Cardiac septum (tissue), 1 donor: ENCODE measurements around the gene HCN3. TPM values are rescaled to one million over a fixed set of nuclear protein-coding genes. Genes with fewer than 3 reads are reported as not detected.

ENCODE experiments used
- DNase-seq: peaks from one replicate; pipeline ENCODE4 v3.0.0-alpha.2; 2020; ENCODE audit warnings: low spot score
- intact Hi-C: fragments of 100-400 bp; cut with DNase I; formaldehyde crosslinking; loops from one replicate; pipeline ENCODE4 v1.14.0; 2022
- total RNA-seq: library from RNA; stranded (reverse); fragmentation: NEBNext Ultra II Directional; extraction: Animal tissue kit (Norgen Biotek cat#: 25700); gene quantifications from one replicate; pipeline ENCODE4 v1.2.1, GENCODE V29; 2021
- donor health status: DM: no; HTN: no; CAD: no.

Gene HCN3
- total RNA-seq, 1 donor from 2014 or later: 2.2 TPM

DNA sequence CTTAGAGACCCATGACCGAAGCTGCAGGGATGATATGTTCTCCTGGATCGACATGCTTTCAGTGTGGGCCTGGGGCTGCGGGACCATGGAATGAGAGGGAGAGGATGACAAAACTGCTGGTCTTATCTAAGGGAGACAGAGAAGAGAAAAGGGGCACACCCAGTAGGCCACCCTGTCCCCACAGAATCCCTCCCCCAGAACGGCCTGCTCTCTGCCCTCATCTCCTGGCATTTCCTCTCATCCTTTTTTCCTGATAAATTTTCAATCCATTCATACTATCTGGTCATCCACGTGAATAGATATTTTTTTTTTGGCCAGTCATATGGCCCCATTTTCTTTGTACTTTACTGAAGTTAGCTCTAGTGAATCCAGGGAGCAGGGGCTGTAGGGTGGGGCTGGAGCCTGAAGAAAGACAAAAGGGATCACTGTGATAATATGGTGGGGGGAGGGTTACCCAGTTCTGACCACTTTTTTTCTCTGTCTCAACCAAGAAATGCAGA is 24.1 kb downstream of the HCN3 start, which contains the start of gene PKLR:
TSS of gene PKLR (minus strand) at position 97 of the 500 bp plus-strand sequence. CDS start at position 54, 43 bp downstream.
- no peak for DNase-seq
- intact Hi-C loops: no loop called here

DNA sequence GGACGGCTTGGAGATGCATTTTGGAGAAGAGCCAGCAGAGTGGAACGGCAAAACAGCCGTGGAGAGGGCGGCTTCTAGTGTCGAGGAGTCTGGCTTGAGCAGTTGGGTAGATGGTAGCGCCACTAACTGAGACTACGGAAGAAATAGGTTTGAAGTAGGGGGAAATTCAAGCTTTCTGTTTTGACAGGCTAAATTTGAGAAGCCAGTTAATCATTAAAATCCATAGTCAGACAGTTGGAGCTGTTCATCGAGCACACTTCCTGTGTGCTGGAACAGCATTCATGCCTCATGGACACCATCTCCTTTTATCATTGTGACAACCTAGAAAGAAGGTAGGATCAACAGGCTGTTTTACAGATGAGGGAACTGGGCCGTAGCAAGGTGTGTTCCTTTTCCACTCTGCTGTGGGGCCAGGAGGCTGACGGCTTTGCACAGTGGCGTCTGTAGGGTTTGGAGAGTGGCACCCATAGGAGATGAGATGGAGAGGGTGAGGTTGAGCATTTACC is 27.3 kb downstream of the HCN3 start:
- DNase-seq: no peak

DNA sequence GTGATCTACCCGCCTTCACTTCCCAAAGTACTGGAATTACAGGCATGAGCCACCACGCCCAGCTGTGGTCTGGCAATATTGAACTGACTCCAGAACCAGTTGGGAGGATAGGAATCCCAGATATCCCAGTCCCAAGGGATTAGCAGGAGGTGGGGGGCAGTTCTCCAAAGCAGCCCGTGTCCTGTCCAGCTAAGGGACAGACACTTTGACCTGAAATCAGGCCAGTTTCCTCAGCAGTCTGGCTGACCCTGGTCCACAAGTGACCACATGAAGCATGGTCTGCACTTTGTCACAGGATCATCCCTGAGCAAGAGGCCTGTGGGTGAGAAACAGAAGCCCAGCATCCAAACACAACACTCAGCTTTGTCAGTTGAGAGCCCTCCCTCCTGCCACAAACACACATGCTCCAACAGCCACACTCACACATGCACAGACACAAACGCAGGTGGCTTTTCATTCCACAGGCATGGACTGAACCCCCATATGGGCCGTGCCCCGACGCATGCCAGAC is 28.7 kb downstream of the HCN3 start:
- intact Hi-C loops: no loop called here
- DNase-seq: no peak

More for the DNA sequence above, 27.3 kb downstream of the HCN3 start:
- intact Hi-C loops: no loop called here

DNA sequence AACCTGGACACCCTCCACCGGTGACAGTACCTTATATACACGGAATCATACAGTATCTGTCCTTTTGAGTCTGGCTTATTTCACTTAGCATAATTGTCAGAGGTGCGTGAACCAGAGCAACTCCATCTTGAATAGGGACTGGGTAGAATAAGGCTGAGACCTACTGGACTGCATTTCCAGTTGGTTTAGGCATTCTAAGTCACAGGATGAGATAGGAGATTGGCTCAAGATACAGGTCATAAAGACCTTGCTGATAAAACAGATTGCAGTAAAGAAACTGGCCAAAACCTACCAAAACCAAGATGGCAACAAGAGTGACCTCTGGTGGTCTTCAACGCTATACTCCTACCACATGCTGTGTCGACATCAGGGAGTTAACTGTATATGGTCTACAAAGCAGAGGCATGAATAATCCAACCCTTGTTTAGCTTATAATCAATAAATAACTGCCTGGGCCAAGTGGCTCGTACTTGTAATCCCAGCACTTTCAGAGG is 30.0 kb downstream of the HCN3 start:
- no peak for DNase-seq
- intact Hi-C loops: no loop called here

DNA sequence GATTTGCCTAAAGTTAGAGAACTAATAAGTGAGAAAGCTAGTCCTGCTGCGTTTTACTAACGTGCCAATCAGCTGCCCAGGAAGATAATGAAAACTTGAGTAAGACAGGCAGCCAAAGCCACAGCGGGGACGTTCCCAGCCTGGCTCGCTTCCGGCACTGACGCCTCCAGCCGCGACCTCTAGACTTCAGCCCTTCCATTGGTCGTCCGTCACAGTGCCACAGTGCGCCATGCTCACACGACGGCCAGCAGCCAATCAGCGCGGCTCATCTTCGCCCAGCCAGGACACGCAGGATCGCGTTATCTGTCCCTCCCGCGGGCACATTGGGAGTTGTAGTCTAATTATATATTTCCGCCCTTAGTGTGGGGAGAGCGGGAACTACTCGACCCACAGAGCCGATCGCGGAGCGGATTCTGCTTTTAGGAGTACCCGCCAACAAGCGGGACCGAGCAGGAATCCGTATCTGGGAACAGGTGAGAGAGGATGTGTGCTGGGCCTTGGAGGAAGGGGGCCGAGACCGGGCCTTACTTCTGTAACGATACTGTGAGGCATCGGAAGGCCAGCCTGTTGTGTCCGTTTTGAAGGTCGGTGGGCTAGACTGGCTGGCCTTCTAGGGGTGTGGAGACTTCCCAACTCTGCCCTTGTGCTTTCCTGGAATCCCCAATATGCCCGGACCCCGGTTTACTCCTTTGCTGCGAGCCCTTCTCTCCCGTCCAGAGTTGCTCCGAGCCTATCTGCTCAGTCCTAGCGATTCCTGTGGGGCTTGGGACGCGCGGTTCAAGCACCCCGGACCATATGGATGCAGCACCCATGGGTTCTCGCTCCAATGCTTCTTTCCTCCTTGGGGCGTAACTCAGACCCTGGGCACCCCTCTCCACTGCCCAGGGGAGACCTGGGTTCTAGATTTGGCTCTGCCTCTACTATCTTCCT is 31.5 kb downstream of the HCN3 start, which contains the start of gene FDPS:
TSS of gene FDPS (plus strand) at position 374 of the 930 bp plus-strand sequence. CDS start 924 bp downstream, outside the sequence.
- intact Hi-C loops: loop anchor here (1.0 to 2.0 kb wide), 3 partner anchors 15 to 54 kb away; partner anchors contain the start of genes ENTREP3 and HCN3
- DNase-seq: peak; percentile 100

DNA sequence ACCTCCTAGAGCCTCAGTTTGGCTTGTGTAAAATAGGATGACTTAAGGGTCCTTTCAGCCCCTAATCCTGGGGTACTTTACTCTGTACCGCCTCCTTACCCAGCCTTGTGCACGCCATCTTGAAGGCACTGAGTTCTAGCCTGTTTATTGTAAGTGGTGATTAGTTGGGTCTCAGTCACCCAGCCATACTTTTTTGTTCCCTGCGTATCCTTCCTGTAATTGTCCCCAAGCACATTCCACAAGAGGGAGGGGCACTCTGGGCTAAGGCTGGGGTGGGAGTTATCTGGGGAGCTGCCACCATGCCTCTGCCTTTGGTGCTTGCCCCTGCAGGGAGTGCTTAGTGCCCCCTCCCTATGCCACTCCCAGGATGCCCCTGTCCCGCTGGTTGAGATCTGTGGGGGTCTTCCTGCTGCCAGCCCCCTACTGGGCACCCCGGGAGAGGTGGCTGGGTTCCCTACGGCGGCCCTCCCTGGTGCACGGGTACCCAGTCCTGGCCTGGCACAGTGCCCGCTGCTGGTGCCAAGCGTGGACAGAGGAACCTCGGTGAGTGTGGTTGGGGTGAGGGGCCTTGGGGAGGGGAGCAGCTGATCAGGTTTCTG is 32.3 kb downstream of the HCN3 start:
- no peak for DNase-seq

DNA sequence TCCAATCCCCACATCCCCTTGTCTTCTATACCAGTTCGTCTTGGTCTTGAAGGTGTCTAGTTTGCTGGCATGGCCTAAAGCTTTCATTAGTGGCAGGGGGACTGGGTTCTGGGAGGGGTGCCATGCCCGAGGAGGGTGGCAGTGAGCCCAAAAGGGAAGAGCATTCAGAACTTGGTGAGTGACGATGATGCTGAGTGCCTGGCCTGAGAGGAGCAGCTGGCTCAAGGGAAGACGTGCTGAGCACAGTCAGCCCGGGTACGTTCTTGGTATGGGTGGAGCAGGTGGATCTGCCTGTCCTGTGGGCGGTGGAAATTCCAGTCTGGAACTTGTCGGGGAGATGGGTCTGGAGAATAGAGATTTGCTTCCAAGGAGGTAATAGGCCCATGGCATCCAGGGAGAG is 36.0 kb downstream of the HCN3 start:
- intact Hi-C loops: no loop called here
- DNase-seq: no peak

More for the DNA sequence above, 32.3 kb downstream of the HCN3 start:
- intact Hi-C loops: loop anchor here (1.0 to 2.0 kb wide), 3 partner anchors 14 to 55 kb away; partner anchors contain the start of genes ENTREP3 and HCN3

DNA sequence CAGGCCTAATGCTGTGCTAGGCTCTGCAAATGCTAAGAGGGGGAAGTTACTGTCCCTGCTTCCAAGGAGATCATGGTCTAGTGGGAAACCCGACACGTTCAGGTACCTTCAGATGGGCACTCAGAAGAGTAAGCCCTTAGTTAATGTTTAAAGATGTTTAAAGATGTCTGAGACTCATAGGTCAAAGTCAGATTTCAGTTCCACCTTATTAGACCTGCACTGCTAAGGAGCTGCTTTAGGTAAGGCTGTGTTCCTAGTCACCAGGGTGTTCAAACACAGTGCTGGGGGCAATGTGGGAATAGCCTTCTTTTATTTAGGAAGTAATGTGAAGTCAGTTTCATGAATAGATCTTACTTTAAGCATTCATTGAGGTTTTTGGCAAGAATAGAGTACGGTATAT is 39.7 kb downstream of the HCN3 start:
- intact Hi-C loops: no loop called here

DNA sequence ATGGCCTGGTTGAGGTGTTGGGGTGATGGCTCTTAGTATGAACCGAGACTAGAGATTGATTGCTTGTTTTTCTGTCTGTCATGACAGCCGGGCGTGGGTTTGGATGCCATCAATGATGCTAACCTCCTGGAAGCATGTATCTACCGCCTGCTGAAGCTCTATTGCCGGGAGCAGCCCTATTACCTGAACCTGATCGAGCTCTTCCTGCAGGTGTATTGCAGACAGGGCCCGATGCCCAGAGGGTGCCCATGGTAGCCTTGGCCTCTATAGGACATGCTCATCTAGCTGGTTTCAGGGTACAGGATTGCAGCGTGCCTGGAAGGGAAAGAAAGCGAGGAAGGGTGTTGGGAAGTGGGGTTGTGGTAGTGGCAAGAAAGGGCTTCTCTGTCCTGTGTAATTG is 40.8 kb downstream of the HCN3 start:
- no peak for DNase-seq
- intact Hi-C loops: no loop called here

More for the DNA sequence above, 39.7 kb downstream of the HCN3 start:
- no peak for DNase-seq

DNA sequence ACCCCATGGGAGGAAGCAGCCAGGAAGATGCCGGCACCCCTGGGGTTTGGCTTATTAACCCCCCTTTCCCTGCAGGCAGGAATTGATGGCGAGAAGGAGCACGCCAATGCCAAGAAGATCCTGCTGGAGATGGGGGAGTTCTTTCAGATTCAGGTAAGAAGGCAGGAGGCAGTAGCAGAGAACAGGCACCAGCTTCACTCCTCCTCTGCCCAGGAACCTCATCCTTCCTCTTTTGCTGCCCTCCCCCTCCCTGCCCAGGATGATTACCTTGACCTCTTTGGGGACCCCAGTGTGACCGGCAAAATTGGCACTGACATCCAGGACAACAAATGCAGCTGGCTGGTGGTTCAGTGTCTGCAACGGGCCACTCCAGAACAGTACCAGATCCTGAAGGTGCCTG is 42.3 kb downstream of the HCN3 start:
- DNase-seq: peak; percentile 35
- intact Hi-C loops: no loop called here

DNA sequence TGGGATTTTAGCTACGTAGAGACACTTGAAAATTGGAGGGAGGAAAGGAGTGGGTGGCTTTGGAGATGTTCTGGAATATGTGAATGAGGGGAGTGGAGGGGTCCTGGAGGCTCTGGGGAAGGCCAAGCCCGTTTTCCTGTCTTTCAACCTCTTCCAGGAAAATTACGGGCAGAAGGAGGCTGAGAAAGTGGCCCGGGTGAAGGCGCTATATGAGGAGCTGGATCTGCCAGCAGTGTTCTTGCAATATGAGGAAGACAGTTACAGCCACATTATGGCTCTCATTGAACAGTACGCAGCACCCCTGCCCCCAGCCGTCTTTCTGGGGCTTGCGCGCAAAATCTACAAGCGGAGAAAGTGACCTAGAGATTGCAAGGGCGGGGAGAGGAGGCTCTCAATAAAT is 43.0 kb downstream of the HCN3 start:
- intact Hi-C loops: no loop called here
- DNase-seq: no peak

DNA sequence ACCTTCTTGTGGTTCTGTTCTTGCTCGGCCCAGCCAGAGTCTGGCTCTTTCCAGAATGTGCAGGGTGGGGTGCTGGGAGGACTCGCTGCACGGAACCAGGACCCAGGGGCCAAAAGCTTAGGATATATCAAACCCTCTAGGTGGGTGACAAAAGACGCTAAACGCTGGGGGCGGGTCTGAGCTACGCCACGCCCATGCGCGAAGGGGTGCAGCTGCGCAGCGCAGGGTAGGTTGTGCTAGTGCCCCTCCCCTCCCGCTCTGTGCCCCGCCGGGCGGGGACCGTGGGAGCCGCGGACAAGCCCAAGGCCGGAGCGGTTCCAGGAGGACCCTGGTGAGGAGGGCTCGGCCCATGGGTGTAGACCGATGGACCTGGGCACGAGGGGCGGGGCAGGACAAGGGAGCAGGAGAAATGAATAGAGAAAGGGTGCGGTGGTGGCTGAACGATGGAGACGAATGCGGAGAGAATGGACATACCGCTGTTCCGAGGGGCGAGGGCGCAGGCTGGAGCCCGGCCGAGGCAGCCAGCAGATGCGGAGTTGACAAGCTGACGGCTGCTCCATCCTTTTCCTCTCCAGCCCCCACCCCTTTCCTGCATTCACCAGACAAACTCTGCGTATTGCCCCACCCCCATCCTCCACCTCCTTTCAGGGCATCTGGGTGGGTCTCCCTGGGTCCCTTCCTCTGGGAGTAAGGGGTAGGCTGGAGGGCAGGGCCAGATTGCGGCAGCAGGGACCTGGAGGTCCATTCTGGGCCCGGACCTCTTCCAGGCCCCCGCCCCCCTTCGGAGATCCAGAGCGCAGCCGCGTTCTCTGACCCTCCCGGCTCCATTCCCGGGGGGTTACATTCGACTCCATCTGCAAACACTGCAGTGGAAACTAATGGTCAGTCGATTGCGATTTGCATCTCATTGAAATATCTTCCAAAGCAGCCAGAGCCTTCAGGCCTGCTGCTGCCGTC is 43.7 kb downstream of the HCN3 start, which contains the start of gene RUSC1:
TSS of gene RUSC1 (plus strand) at position 234 of the 957 bp plus-strand sequence. CDS start 880 bp downstream, outside the sequence.
- intact Hi-C loops: no loop called here
- DNase-seq: peak; percentile 93

DNA sequence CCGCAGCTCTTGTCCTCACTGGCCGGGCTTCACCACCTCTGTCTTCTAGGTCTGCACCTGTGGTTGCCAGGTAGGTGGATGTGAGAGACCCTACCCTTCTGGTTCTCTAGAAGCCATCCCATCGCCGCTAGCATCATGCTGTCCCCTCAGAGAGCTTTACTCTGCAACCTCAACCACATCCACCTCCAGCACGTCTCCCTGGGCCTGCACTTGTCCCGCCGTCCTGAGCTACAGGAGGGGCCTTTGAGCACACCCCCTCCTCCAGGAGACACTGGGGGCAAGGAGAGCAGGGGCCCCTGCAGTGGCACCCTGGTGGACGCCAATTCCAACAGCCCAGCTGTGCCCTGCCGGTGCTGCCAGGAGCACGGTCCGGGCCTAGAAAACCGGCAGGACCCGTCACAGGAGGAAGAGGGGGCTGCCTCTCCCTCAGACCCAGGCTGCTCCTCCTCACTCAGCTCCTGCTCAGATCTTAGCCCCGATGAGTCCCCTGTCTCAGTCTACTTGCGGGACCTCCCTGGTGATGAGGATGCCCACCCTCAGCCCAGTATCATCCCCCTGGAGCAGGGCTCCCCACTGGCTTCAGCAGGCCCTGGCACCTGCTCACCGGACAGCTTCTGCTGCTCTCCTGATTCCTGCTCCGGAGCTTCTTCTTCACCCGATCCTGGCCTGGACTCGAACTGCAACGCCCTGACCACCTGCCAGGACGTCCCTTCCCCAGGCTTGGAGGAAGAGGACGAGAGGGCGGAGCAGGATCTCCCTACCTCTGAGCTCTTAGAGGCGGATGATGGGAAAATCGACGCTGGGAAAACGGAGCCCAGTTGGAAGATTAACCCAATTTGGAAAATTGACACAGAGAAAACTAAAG is 44.6 kb downstream of the HCN3 start:
- DNase-seq: no peak
- intact Hi-C loops: loop anchor here (2.0 kb wide), 1 partner anchor 71 kb away; no protein-coding TSS in a partner anchor

DNA sequence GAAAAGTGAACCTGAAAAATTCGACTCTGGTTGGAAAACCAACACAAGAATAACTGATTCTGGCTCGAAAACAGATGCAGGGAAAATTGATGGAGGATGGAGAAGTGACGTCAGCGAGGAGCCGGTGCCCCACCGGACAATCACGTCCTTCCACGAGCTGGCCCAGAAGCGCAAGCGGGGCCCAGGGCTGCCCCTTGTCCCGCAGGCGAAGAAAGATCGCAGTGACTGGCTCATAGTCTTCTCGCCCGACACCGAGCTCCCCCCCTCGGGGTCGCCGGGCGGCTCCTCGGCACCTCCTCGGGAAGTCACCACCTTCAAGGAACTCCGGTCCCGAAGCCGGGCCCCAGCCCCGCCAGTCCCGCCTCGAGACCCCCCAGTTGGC is 45.3 kb downstream of the HCN3 start:
- intact Hi-C loops: loop anchor here (2.0 kb wide), 1 partner anchor 72 kb away; no protein-coding TSS in a partner anchor
- no peak for DNase-seq

DNA sequence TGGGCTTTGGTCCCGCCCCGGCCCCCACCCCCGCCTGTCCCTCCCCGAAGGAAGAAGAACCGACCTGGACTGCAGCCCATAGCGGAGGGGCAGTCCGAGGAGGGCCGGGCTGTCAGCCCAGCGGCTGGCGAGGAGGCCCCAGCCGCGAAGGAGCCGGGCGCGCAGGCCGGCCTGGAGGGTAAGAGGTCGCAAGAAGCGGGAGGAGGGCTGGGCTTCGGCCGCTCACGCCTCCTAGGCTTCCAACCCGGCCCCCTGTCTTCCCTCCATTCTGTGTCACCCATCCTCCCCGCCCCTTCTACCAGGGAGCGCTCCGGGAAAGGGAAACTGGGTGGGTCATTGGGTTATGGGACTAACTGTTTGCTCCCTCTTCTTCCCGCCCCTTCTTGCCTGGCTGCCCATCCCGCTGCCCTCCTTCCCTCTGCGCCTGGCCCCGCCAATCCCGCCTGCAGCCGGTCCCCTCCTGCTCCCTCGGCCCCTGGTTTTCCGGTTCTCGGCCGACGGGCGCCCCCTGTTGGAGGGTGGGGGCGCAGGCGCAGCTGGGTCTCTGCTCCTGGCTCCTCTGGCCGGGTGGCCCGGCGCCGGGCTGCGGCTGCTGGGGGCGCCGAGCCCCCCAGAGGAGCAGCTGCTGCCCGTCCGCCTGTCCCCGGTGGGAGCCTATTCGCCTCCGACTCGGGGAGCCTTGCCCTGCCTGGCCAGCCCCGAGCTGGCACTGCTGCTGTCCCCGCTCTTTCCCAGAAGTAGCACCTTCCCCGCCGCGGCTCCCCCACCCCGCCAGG is 45.9 kb downstream of the HCN3 start:
- intact Hi-C loops: loop anchor here (1.0 to 2.0 kb wide), 2 partner anchors 14 to 72 kb away; no protein-coding TSS in a partner anchor
- DNase-seq: peak; percentile 95

DNA sequence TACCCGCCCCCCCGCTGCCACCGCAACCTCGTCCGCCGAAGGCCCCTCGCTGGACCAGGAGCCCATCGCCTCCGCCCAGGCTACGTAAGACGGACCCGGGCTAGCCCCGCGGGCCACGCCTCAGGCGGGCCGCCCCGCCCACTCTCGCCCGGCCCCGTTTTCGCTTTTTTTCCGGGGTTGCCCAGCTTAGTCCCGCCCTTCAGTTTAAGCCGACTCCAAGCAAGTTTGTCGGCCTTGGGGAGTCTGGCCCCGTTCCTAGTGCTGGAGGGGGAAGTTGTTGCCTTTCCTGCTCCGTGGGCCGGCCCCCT is 46.4 kb downstream of the HCN3 start:
- intact Hi-C loops: loop anchor here (1.0 to 2.0 kb wide), 4 partner anchors 14 to 239 kb away; partner anchors contain the start of genes ASH1L and HCN3
- DNase-seq: peak; percentile 95
